Fibroblast of villous mesenchyme (primary cell): ENCODE results near the gene TIPIN. TPM values are rescaled to one million over a fixed set of nuclear protein-coding genes. Genes with fewer than 3 reads are reported as not detected.
"Not testable (repeated sequence)": the region's sequence is repeated elsewhere in the genome, so short reads cannot be mapped to it uniquely, and the experiment has no call there.

Experiments
- DNase-seq: peaks from one replicate; pipeline ENCODE4 v3.0.0-alpha.2; 2010; ENCODE audit warnings: low read depth
- H3K4me3 ChIP-seq: 2 replicates; pipeline ENCODE4 v1.5.1; 2011; ENCODE audit warnings: low read depth, mild to moderate bottlenecking, low read length
- CTCF ChIP-seq: IDR thresholded peaks from 2 replicates; pipeline ENCODE4 v1.5.1; 2012; ENCODE audit warnings: low read depth, mild to moderate bottlenecking, low read length; ENCODE audit not compliant: insufficient read depth
- total RNA-seq: library from RNA; depleted of rRNA; stranded (reverse); fragments of >200 nt; gene quantifications from 2 replicates; pipeline ENCODE4 v1.2.3, GENCODE V29; 2012

The TIPIN gene
- total RNA-seq, 1 donor = 13.8 TPM

- TF ChIP-seq CTCF = no peak
Observed at GRCh38 chr15:66310786-66311185, 45.7 kb downstream of the TIPIN start.

GRCh38 chr15:66309828-66310227 lies 46.7 kb downstream of the TIPIN start:
- H3K4me3 ChIP-seq = no peak overlapping the region
- TF ChIP-seq CTCF = no peak
- DNase-seq = no peak

More at GRCh38 chr15:66310786-66311185, 45.7 kb downstream of the TIPIN start:
- no peak overlapping the region for H3K4me3 ChIP-seq
- no peak for DNase-seq

GRCh38 chr15:66308531-66308930 lies 48.0 kb downstream of the TIPIN start:
- DNase-seq = no peak

GRCh38 chr15:66306381-66306780 lies 50.1 kb downstream of the TIPIN start:
- DNase-seq = no peak
- no peak overlapping the region for H3K4me3 ChIP-seq
- no peak for TF ChIP-seq CTCF

More at GRCh38 chr15:66308531-66308930, 48.0 kb downstream of the TIPIN start:
- H3K4me3 ChIP-seq = no peak overlapping the region
- no peak for TF ChIP-seq CTCF

- DNase-seq, H3K4me3 ChIP-seq: not testable (repeated sequence)
Observed at GRCh38 chr15:66304425-66304824, 52.1 kb downstream of the TIPIN start.

- no peak for DNase-seq
- TF ChIP-seq CTCF = no peak
- no peak overlapping the region for H3K4me3 ChIP-seq
Observed at GRCh38 chr15:66302489-66303278, 53.8 kb downstream of the TIPIN start.

- DNase-seq = no peak
- no peak overlapping the region for H3K4me3 ChIP-seq
- TF ChIP-seq CTCF = no peak
Observed at GRCh38 chr15:66298803-66299251, 57.7 kb downstream of the TIPIN start.
